ENCODE results near the gene ADGRA3. TPM values are rescaled to one million over a fixed set of nuclear protein-coding genes. Genes with fewer than 3 reads are reported as not detected.
"Not testable (repeated sequence)": the region's sequence is repeated elsewhere in the genome, so short reads cannot be mapped to it uniquely, and the experiment has no call there.

ADGRA3 gene
- total RNA-seq, 1 donor from 2014 or later = 23.1 TPM

GRCh38 chr4:22482250-22483127 is 33.4 kb downstream of the ADGRA3 start:
- Mint-ChIP-seq H3K9me3 (peaks cover 9% of the 10 kb centered on the region), H3K27ac (no peak overlapping the region), H3K27me3 (no peaks in the 10 kb centered on the region), H3K4me3 (no peak overlapping the region), H3K4me1 (peaks cover 24% of the 10 kb centered on the region), H3K36me3 (ENCODE audit: low read depth) (peaks cover 7% of the 10 kb centered on the region)
- no peak for DNase-seq
- intact Hi-C loops (cut with micrococcal nuclease) = loop anchor here (2.0 to 5.0 kb wide), 2 partner anchors 18 to 35 kb away; partner anchors contain the start of gene ADGRA3

DNA sequence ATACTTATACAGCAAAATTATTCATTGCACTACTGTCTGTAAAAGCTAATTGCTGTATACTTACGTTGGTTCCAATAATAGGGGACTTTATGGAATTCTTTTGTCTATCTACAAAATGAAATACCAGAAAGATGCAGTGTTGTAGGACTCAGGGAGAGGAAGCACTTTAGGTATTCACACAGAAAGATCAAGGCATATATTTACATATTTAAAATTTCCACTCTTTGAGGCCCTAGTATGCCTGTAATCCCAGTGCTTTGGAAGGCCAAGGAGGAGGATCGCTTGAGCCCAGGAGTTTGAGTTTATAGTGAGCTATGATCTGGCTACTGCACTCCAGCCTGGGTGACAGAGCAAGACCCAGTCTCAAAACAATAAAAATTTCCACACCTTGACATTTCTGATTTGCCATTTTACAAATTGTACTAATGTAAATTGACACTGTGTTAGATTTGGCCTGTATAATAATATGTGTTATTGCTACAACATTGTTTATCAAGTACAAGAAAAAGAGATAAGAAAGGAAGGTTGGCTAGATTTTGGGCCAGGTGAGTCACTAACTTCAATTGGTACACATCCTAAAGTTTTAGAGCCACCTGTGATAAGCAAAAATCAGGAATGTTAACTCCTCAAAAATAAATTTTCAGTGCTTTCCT is 35.1 kb downstream of the ADGRA3 start:
- Mint-ChIP-seq H3K9me3 (peaks cover 9% of the 10 kb centered on the region), H3K4me3 (no peak overlapping the region)

GRCh38 chr4:22478426-22478825 is 37.4 kb downstream of the ADGRA3 start:
- H3K4me1 Mint-ChIP-seq = peaks cover 16% of the 10 kb centered on the region
- intact Hi-C loops (cut with micrococcal nuclease) = no loop called here
- H3K4me3 Mint-ChIP-seq = peak overlapping the region; percentile 19
- DNase-seq = no peak
- H3K27ac Mint-ChIP-seq = peak overlapping the region; percentile 63
- peaks cover 9% of the 10 kb centered on the region for H3K9me3 Mint-ChIP-seq
- H3K27me3 Mint-ChIP-seq = no peaks in the 10 kb centered on the region
- peaks cover 7% of the 10 kb centered on the region for H3K36me3 Mint-ChIP-seq (ENCODE audit: low read depth)

More for the DNA sequence above, 35.1 kb downstream of the ADGRA3 start:
- H3K36me3 Mint-ChIP-seq (ENCODE audit: low read depth) = peaks cover 7% of the 10 kb centered on the region
- no peak for DNase-seq
- peaks cover 24% of the 10 kb centered on the region for H3K4me1 Mint-ChIP-seq
- no peak overlapping the region for H3K27ac Mint-ChIP-seq
- intact Hi-C loops (cut with micrococcal nuclease) = loop anchor here (5.0 kb wide), 1 partner anchor 36 kb away; the partner anchor contains the start of gene ADGRA3
- H3K27me3 Mint-ChIP-seq = no peaks in the 10 kb centered on the region

- H3K27ac Mint-ChIP-seq = no peak overlapping the region
Measured at GRCh38 chr4:22477813-22478182, 38.1 kb downstream of the ADGRA3 start.

GRCh38 chr4:22477136-22477812 is 38.6 kb downstream of the ADGRA3 start:
- Mint-ChIP-seq H3K27me3 (no peaks in the 10 kb centered on the region), H3K4me1 (peaks cover 12% of the 10 kb centered on the region), H3K36me3 (ENCODE audit: low read depth) (peaks cover 4% of the 10 kb centered on the region), H3K9me3 (peaks cover 9% of the 10 kb centered on the region), H3K27ac (no peak overlapping the region), H3K4me3 (no peak overlapping the region)
- intact Hi-C loops (cut with micrococcal nuclease) = no loop called here
- DNase-seq = no peak

More at GRCh38 chr4:22477813-22478182, 38.1 kb downstream of the ADGRA3 start:
- H3K9me3 Mint-ChIP-seq = peaks cover 9% of the 10 kb centered on the region
- no peak overlapping the region for H3K4me3 Mint-ChIP-seq
- no peaks in the 10 kb centered on the region for H3K27me3 Mint-ChIP-seq
- intact Hi-C loops (cut with micrococcal nuclease) = no loop called here
- no peak for DNase-seq
- peaks cover 4% of the 10 kb centered on the region for H3K36me3 Mint-ChIP-seq (ENCODE audit: low read depth)
- peaks cover 12% of the 10 kb centered on the region for H3K4me1 Mint-ChIP-seq

DNA sequence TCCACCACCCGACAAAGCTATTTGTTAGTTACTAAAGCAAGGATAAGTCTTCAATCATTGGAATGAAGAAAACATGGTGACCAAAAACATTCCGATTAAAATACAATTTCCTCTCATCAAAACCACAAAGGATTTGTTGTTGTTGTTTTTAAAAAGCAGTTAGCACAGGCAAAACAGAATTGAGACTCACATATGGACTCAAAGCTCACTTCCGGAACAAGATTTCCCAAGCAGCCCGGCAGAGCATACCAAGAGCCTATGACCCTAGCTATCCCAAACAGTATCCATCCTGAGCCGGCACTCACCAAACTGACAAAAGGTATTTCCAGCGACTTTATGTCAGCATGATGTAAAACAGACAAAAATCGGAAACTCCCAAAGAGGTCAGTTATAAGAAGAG is 39.9 kb downstream of the ADGRA3 start:
- Mint-ChIP-seq H3K27ac (no peak overlapping the region), H3K9me3 (peaks cover 9% of the 10 kb centered on the region), H3K4me1 (peaks cover 12% of the 10 kb centered on the region), H3K36me3 (ENCODE audit: low read depth) (peaks cover 4% of the 10 kb centered on the region), H3K4me3 (no peak overlapping the region), H3K27me3 (no peaks in the 10 kb centered on the region)
- intact Hi-C loops (cut with micrococcal nuclease) = no loop called here
- DNase-seq = no peak

- DNase-seq; H3K36me3 Mint-ChIP-seq (ENCODE audit: low read depth); H3K27me3 Mint-ChIP-seq; intact Hi-C loops (cut with micrococcal nuclease); H3K4me3 Mint-ChIP-seq; H3K27ac Mint-ChIP-seq: not testable (repeated sequence)
- Mint-ChIP-seq H3K9me3 (peaks cover 11% of the 10 kb centered on the region), H3K4me1 (peaks cover 10% of the 10 kb centered on the region)
Measured at GRCh38 chr4:22475311-22475646, 40.6 kb downstream of the ADGRA3 start.

DNA sequence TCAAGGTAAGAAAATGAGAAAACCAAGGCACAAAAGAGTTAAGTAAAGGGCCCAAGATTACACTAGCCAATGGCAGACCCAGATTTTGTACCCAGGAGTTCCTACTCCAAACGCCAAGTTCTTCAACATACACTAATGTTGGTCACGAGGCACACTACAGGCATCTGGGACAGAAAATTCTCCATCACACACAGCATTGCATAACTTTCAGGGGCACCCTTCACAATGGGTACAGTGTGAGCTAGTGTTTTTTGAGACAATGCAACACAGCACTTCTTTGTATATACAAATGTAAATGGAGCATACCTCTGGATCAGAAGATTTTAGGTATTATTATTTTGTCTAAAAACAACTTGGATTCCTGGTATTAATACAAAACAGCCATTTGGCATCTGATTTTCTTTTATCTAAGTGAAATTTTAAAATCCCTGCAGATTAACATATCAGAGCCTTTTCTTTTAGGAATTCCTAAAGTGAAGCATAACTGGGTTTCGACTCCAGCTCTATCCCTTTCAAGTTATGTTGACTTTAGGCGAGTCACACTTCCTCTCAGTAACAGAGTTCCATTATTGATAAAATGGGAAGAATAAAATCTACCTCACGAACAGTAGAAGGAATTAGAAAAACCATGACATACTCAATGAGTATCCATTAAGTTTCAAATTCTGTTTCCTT is 41.1 kb downstream of the ADGRA3 start:
- Mint-ChIP-seq H3K4me3 (no peak overlapping the region), H3K27me3 (no peaks in the 10 kb centered on the region), H3K27ac (no peak overlapping the region), H3K36me3 (ENCODE audit: low read depth) (peaks cover 7% of the 10 kb centered on the region), H3K9me3 (peaks cover 9% of the 10 kb centered on the region), H3K4me1 (peaks cover 8% of the 10 kb centered on the region)
- DNase-seq = no peak
- intact Hi-C loops (cut with micrococcal nuclease) = no loop called here

- Mint-ChIP-seq H3K27me3 (no peaks in the 10 kb centered on the region), H3K4me3 (no peak overlapping the region), H3K9me3 (peaks cover 8% of the 10 kb centered on the region), H3K36me3 (ENCODE audit: low read depth) (peaks cover 8% of the 10 kb centered on the region), H3K27ac (no peak overlapping the region), H3K4me1 (peaks cover 3% of the 10 kb centered on the region)
- DNase-seq = no peak
- intact Hi-C loops (cut with micrococcal nuclease) = no loop called here
Measured at GRCh38 chr4:22473268-22473667, 42.6 kb downstream of the ADGRA3 start.

DNA sequence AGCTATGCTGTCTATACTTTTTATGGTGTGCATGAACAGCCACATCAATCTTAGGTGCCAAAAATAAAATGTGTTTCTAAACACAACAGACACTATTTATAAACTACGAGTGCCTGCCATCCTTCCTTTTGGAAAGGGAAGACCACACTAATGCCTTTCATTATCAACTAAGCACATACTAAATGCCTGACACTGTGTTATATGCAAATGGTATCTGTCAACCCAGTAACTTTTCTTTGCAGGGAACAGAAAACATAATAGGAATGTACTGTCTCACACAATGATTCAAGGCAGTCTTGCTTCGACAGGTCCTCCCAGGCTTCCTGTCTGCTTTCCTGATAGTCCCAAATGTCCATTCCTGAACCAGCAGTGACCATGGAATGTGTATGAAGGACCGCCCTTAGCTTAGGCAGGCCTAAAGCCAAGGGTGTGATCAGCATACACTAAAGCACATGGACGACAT is 43.8 kb downstream of the ADGRA3 start:
- no peak overlapping the region for H3K27ac Mint-ChIP-seq
- no peak for DNase-seq
- no peaks in the 10 kb centered on the region for H3K27me3 Mint-ChIP-seq
- peaks cover 11% of the 10 kb centered on the region for H3K36me3 Mint-ChIP-seq (ENCODE audit: low read depth)
- H3K9me3 Mint-ChIP-seq = peaks cover 8% of the 10 kb centered on the region
- intact Hi-C loops (cut with micrococcal nuclease) = no loop called here
- H3K4me3 Mint-ChIP-seq = no peak overlapping the region
- H3K4me1 Mint-ChIP-seq = peaks cover 1% of the 10 kb centered on the region

DNA sequence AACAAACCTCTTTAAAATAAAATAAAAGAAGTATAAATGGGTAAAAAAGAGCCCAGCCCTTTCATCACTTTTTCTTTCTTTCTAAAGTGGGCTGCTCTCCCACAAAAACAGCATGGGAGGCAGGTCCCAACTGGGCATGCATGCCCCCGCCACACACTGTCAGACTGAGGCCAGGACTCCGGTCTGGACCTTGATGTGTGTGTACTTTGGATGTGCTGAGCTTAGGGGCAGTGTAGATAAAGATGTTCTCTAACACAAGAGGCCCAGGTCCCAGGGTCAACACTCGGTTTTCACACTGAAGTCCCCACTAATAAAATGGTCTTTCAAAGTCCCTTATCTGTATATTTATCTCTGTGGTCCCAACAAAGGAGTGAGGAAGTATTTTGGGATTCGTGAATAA is 44.4 kb downstream of the ADGRA3 start:
- H3K27ac Mint-ChIP-seq = no peak overlapping the region
- no peak overlapping the region for H3K4me3 Mint-ChIP-seq
- peaks cover 11% of the 10 kb centered on the region for H3K36me3 Mint-ChIP-seq (ENCODE audit: low read depth)
- no peak for DNase-seq
- H3K9me3 Mint-ChIP-seq = peaks cover 8% of the 10 kb centered on the region
- intact Hi-C loops (cut with micrococcal nuclease) = no loop called here
- no peaks in the 10 kb centered on the region for H3K27me3 Mint-ChIP-seq
- peaks cover 1% of the 10 kb centered on the region for H3K4me1 Mint-ChIP-seq

DNA sequence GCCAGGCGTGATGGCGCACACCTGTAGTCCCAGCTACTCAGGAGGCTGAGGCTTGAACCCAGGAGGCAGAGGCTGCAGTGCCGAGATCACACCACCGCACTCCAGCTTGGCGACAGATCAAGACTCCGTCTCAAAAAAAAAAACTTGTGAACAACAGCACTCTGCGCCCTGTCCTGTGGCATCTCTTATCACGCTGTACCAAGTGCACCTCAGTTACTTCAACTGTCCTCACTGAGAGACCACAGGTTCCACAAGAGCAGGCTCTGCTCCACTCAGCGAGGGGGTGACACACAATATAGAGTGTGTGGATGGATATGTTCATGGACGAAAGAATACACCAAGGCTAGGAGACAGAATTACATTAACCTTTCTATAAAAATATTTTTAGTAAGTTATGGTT is 49.3 kb downstream of the ADGRA3 start:
- Mint-ChIP-seq H3K4me1 (peaks cover 3% of the 10 kb centered on the region), H3K27me3 (no peaks in the 10 kb centered on the region), H3K27ac (no peak overlapping the region), H3K9me3 (peaks cover 8% of the 10 kb centered on the region), H3K4me3 (no peak overlapping the region), H3K36me3 (ENCODE audit: low read depth) (peaks cover 11% of the 10 kb centered on the region)
- intact Hi-C loops (cut with micrococcal nuclease) = no loop called here
- peak; percentile 47 for DNase-seq

DNA sequence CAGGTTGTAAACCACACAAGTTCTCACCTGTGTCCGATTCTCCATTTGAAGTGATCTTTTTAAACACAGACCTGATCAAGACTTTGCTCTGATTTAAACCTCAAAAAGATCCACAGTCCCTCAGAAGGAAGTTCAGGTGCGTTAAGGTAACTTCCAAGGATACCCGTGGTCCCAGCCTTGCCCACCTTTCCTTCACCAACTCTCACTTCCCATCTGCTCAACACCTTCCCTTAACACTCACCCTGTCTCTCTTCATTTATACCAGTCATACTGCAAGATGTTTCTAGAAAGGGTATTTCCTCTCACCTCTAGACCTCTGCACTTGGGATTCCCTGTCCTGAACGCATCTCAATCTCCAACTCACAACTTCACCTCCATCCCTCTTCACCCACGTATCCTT is 49.9 kb downstream of the ADGRA3 start:
- H3K27ac Mint-ChIP-seq = no peak overlapping the region
- H3K4me3 Mint-ChIP-seq = no peak overlapping the region

More for the DNA sequence above, 49.9 kb downstream of the ADGRA3 start:
- intact Hi-C loops (cut with micrococcal nuclease) = no loop called here
- no peaks in the 10 kb centered on the region for H3K27me3 Mint-ChIP-seq
- peaks cover 3% of the 10 kb centered on the region for H3K4me1 Mint-ChIP-seq
- peaks cover 8% of the 10 kb centered on the region for H3K9me3 Mint-ChIP-seq
- peaks cover 11% of the 10 kb centered on the region for H3K36me3 Mint-ChIP-seq (ENCODE audit: low read depth)
- no peak for DNase-seq

All from activated CD4-positive, alpha-beta T cell treated with anti-CD3 and anti-CD28 coated beads, Interleukin-2, amount 10 ng/mL, durations not matched to agents 24 days and 14 days (primary cell).